Measurements from ENCODE around the gene NAGK.

Gene NAGK

DNA sequence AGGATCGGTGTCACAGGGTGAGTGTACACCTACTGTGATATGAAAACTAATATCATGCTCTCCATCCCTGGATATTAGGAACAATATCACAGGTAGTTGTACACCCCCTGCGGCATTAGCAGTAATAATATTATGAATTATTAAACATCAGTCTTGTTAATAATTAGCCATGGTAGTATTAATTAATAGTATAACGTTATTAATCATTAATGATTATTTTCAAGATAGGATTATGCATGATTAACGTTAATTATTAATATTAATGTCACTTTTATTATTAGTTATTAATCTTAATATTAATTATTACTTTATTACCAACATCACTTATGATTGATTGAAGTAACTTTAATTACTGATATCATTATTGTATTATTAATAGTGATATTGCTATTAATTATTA lies 26.2 kb upstream of the NAGK start:
- Histone ChIP-seq H3K9ac (ENCODE audit: low read length) (no peak overlapping the region), H3K9me3 (ENCODE audit: insufficient read depth, low read length) (no peaks in the 10 kb centered on the region), H3K4me2 (ENCODE audit: low read length) (no peak overlapping the region), H3K4me1 (ENCODE audit: low read length) (no peaks in the 10 kb centered on the region), H3K4me3 (ENCODE audit: low read length) (no peak overlapping the region), H2AFZ (ENCODE audit: low read depth, low read length) (no peak overlapping the region), H3K27me3 (ENCODE audit: low read depth, low read length) (no peaks in the 10 kb centered on the region), H3K27ac (ENCODE audit: low read length) (no peak overlapping the region), H3K79me2 (ENCODE audit: low read length) (no peaks in the 10 kb centered on the region), H4K20me1 (ENCODE audit: insufficient read depth, low read length) (no peaks in the 10 kb centered on the region), H3K36me3 (replicated peaks; ENCODE audit: low read depth, low read length) (no peaks in the 10 kb centered on the region)
- TF ChIP-seq EZH2phosphoT487 (IDR thresholded peaks at IDR 0.05; ENCODE audit: low read depth) = no peak

DNA sequence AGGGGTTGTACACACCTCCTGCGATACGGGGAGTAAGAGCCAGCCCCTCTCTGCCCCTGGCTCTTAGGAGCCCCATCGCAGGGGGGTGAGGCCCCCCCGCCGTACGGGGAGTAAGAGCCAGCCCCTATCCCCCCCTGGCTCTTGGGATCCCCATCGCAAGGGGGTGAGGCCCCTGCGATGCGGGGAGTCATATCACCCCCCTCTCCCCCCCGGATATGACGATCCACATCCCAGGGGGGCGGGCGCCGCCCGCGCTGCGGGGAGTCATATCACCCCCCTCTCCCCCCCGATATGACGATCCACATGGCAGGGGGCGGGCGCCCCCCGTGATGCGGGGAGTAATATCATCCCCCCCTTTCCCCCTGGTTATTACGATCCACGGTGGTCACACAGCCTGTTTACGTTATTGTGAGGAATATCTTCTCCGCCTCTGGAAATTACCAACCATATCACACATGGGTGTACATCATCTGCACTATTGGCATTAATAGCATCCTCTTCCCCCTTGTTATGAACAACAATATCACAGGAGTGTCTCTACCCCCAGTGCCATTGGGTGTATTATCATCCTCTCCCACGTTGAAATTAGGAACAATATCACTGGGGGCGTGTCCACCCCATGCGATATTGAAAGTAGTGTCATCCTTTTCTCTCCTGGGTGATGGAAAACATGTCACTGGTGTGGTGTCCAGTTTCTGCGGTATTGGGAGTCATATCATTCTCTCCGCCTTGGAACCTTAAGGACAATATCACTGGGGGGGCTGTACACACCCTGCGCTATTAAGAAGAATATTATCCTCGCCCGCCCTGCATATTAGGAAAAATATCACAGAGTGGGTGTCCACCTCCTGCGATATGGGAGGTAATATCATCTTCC lies 24.7 kb upstream of the NAGK start:
- H2AFZ ChIP-seq (ENCODE audit: low read depth, low read length) = no peak overlapping the region
- H3K27me3 ChIP-seq (ENCODE audit: low read depth, low read length) = no peaks in the 10 kb centered on the region
- H3K4me2 ChIP-seq (ENCODE audit: low read length) = no peak overlapping the region

DNA sequence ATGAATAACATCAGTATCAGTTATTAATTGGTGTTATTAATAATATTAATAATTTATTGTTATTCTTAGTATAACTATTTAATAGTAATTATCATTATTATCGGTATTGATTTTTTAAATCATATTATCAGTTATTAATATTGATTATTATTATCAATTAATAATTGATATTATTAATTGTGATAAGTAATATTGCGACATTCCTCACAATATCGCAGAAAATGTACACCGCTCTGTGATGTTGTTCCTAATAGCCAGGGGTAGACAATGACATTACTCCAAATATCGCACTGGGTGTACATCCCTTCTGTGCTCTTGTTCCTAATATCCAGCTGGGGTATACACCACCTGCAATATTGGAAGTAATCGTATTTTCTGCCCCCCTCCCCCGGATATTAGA lies 23.3 kb upstream of the NAGK start:
- H3K4me3 ChIP-seq (ENCODE audit: low read length) = no peak overlapping the region
- no peaks in the 10 kb centered on the region for H3K79me2 ChIP-seq (ENCODE audit: low read length)
- H3K27ac ChIP-seq (ENCODE audit: low read length) = no peak overlapping the region
- H3K36me3 ChIP-seq (replicated peaks; ENCODE audit: low read depth, low read length) = no peaks in the 10 kb centered on the region
- H2AFZ ChIP-seq (ENCODE audit: low read depth, low read length) = no peak overlapping the region
- H3K4me1 ChIP-seq (ENCODE audit: low read length) = peaks cover 10% of the 10 kb centered on the region
- no peak overlapping the region for H3K9ac ChIP-seq (ENCODE audit: low read length)
- no peaks in the 10 kb centered on the region for H4K20me1 ChIP-seq (ENCODE audit: insufficient read depth, low read length)
- no peaks in the 10 kb centered on the region for H3K27me3 ChIP-seq (ENCODE audit: low read depth, low read length)
- H3K9me3 ChIP-seq (ENCODE audit: insufficient read depth, low read length) = no peaks in the 10 kb centered on the region
- no peak overlapping the region for H3K4me2 ChIP-seq (ENCODE audit: low read length)
- TF ChIP-seq EZH2phosphoT487 (IDR thresholded peaks at IDR 0.05; ENCODE audit: low read depth) = no peak

More for the DNA sequence above, 24.7 kb upstream of the NAGK start:
- Histone ChIP-seq H3K27ac (ENCODE audit: low read length) (no peak overlapping the region), H4K20me1 (ENCODE audit: insufficient read depth, low read length) (no peaks in the 10 kb centered on the region), H3K9ac (ENCODE audit: low read length) (no peak overlapping the region), H3K36me3 (replicated peaks; ENCODE audit: low read depth, low read length) (no peaks in the 10 kb centered on the region), H3K4me3 (ENCODE audit: low read length) (no peak overlapping the region), H3K9me3 (ENCODE audit: insufficient read depth, low read length) (no peaks in the 10 kb centered on the region), H3K4me1 (ENCODE audit: low read length) (no peaks in the 10 kb centered on the region), H3K79me2 (ENCODE audit: low read length) (no peaks in the 10 kb centered on the region)
- TF ChIP-seq, protein P1, sequence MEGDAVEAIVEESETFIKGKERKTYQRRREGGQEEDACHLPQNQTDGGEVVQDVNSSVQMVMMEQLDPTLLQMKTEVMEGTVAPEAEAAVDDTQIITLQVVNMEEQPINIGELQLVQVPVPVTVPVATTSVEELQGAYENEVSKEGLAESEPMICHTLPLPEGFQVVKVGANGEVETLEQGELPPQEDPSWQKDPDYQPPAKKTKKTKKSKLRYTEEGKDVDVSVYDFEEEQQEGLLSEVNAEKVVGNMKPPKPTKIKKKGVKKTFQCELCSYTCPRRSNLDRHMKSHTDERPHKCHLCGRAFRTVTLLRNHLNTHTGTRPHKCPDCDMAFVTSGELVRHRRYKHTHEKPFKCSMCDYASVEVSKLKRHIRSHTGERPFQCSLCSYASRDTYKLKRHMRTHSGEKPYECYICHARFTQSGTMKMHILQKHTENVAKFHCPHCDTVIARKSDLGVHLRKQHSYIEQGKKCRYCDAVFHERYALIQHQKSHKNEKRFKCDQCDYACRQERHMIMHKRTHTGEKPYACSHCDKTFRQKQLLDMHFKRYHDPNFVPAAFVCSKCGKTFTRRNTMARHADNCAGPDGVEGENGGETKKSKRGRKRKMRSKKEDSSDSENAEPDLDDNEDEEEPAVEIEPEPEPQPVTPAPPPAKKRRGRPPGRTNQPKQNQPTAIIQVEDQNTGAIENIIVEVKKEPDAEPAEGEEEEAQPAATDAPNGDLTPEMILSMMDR (IDR thresholded peaks at IDR 0.05; ENCODE audit: low read depth, low read length) = no peak
- no peak for TF ChIP-seq EZH2phosphoT487 (IDR thresholded peaks at IDR 0.05; ENCODE audit: low read depth)

DNA sequence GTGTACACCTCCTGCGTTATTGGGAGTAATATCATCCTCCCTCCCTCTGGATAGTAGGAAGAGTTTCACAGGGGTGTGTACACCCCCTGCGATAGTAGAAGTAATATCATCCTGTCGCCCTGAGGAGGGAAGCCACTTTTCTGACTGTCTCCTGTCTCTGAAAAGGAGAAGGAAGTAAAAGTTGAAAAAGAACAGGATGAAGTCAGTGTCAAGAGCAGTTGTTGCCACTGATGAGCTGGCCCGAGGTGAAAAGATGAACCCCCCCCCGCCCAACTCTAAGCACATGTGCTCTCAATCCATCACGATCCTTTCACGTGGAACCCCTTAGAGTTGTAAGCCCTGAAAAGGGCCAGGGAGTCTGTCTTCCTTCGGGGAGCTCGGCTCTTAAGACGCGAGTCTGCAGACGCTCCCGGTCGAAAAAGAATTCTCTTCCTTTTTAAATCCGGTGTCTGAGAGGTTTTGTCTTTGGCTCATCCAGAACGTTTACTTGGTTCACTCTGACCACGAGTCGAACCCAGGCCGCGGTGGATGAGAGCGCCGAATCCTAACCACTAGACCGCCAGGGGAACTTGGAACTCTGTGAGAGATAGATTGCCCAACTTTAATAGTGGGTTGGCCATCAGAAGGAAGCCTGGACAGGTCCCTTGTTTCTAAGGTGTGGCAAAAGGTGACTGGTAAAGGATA lies 22.4 kb upstream of the NAGK start:
- peaks cover 11% of the 10 kb centered on the region for H3K4me1 ChIP-seq (ENCODE audit: low read length)
- TF ChIP-seq, protein P1 (IDR thresholded peaks at IDR 0.05; ENCODE audit: low read depth, low read length) = no peak
- H3K27me3 ChIP-seq (ENCODE audit: low read depth, low read length) = no peaks in the 10 kb centered on the region
- no peak overlapping the region for H3K9ac ChIP-seq (ENCODE audit: low read length)
- no peak overlapping the region for H3K4me3 ChIP-seq (ENCODE audit: low read length)
- H3K36me3 ChIP-seq (replicated peaks; ENCODE audit: low read depth, low read length) = no peaks in the 10 kb centered on the region
- no peaks in the 10 kb centered on the region for H4K20me1 ChIP-seq (ENCODE audit: insufficient read depth, low read length)
- no peak overlapping the region for H3K4me2 ChIP-seq (ENCODE audit: low read length)
- no peak overlapping the region for H2AFZ ChIP-seq (ENCODE audit: low read depth, low read length)
- H3K9me3 ChIP-seq (ENCODE audit: insufficient read depth, low read length) = no peaks in the 10 kb centered on the region
- no peaks in the 10 kb centered on the region for H3K79me2 ChIP-seq (ENCODE audit: low read length)
- no peak overlapping the region for H3K27ac ChIP-seq (ENCODE audit: low read length)

DNA sequence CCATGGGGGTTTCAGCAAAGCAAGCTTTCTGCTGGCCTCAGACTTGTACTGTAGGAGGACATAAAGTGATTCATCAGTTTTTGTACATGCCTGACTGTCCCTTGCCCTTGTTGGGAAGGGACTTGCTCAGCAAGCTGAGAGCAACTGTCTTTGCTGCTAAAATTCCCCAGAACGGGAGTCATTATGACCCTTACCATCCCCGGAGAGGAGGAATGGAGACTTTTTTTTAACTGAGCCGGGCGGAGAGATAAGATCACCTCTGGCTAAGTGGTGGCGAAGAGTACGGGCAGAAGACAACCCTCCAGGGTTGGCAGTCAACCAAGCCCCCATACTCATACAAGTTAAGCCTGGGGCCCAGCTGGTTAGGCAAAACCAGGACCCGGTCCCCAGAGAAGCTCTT lies 20.4 kb upstream of the NAGK start:
- Histone ChIP-seq H3K9ac (ENCODE audit: low read length) (no peak overlapping the region), H3K4me1 (ENCODE audit: low read length) (peaks cover 11% of the 10 kb centered on the region), H2AFZ (ENCODE audit: low read depth, low read length) (no peak overlapping the region), H3K27ac (ENCODE audit: low read length) (no peak overlapping the region), H4K20me1 (ENCODE audit: insufficient read depth, low read length) (no peaks in the 10 kb centered on the region), H3K9me3 (ENCODE audit: insufficient read depth, low read length) (no peaks in the 10 kb centered on the region), H3K36me3 (replicated peaks; ENCODE audit: low read depth, low read length) (no peaks in the 10 kb centered on the region), H3K4me3 (ENCODE audit: low read length) (no peak overlapping the region), H3K79me2 (ENCODE audit: low read length) (no peaks in the 10 kb centered on the region), H3K4me2 (ENCODE audit: low read length) (no peak overlapping the region), H3K27me3 (ENCODE audit: low read depth, low read length) (no peaks in the 10 kb centered on the region)
- TF ChIP-seq, protein P1 (IDR thresholded peaks at IDR 0.05; ENCODE audit: low read depth, low read length) = no peak
- no peak for TF ChIP-seq EZH2phosphoT487 (IDR thresholded peaks at IDR 0.05; ENCODE audit: low read depth)
